Activated gamma-delta T cell treated with Interleukin-2 at 50 U/mL for 16 hours (primary cell): ENCODE measurements around the gene PTP4A1.
A peak's percentile ranks its signal among the peaks of the same experiment; 100 is the strongest.
"Not testable (repeated sequence)": the region's sequence is repeated elsewhere in the genome, so short reads cannot be mapped to it uniquely, and the experiment has no call there.

ENCODE experiments used
- DNase-seq: peaks from one replicate; pipeline ENCODE4 v3.0.0-alpha.2; 2020

Gene PTP4A1

GRCh38 chr6:63584566-63584965 lies 12.3 kb downstream of the PTP4A1 start:
- DNase-seq = no peak

- not testable (repeated sequence) for DNase-seq
Measured at GRCh38 chr6:63585652-63586051, 13.4 kb downstream of the PTP4A1 start.

GRCh38 chr6:63589952-63590411 lies 17.7 kb downstream of the PTP4A1 start:
- DNase-seq = no peak

- DNase-seq = no peak
Measured at GRCh38 chr6:63592886-63593285, 20.6 kb downstream of the PTP4A1 start.

- no peak for DNase-seq
Measured at GRCh38 chr6:63597141-63598048, 25.1 kb downstream of the PTP4A1 start.

GRCh38 chr6:63598049-63599036 lies 26.1 kb downstream of the PTP4A1 start:
- DNase-seq = peak; percentile 70

- no peak for DNase-seq
Measured at GRCh38 chr6:63599243-63599642, 27.0 kb downstream of the PTP4A1 start.

- DNase-seq = no peak
Measured at GRCh38 chr6:63600136-63600535, 27.9 kb downstream of the PTP4A1 start.

GRCh38 chr6:63609231-63609630 lies 37.0 kb downstream of the PTP4A1 start:
- DNase-seq = no peak

GRCh38 chr6:63610944-63611343 lies 38.7 kb downstream of the PTP4A1 start:
- no peak for DNase-seq

- DNase-seq = no peak
Measured at GRCh38 chr6:63611560-63611959, 39.3 kb downstream of the PTP4A1 start.

- no peak for DNase-seq
Measured at GRCh38 chr6:63615590-63615989, 43.3 kb downstream of the PTP4A1 start.
